HEK293 (cell line): ENCODE results near the gene AVP.

Source experiments
- CTCF ChIA-PET: fragments of 350-600 bp; formaldehyde crosslinking; extraction: SDS; loops from one replicate; lab custom pipeline; 2021; ENCODE audit warnings: antibody characterized with exemption; lab: Yijun Ruan, JAX
- POLR2A ChIA-PET: fragments of 300-600 bp; formaldehyde crosslinking; extraction: SDS; loops from one replicate; lab custom pipeline; 2020; ENCODE audit warnings: antibody characterized with exemption, inconsistent platforms; lab: Yijun Ruan, JAX
- H3K27ac ChIP-seq: fragments of 200-500 bp; sonication (Bioruptor generic); 2 replicates; pipeline ENCODE4 v1.5.1; 2014; ENCODE audit warnings: low read depth, low read length, control low read depth, inconsistent platforms; ENCODE audit errors: extremely low read depth
- H3K36me3 ChIP-seq, 2 experiments: fragments of 200-500 bp in 1 of 2; sonication (Bioruptor generic) in 1 of 2; 1 replicate in 1 of 2; 2 replicates in 1 of 2; pipeline ENCODE4 v1.5.1; 2014 to 2017; ENCODE audit warnings: inconsistent platforms in 2 of 2, low read length in 2 of 2; ENCODE audit not compliant: control insufficient read depth in 2 of 2, insufficient read depth in 1 of 2
- H3K4me1 ChIP-seq: fragments of 200-500 bp; sonication (Bioruptor generic); 2 replicates; pipeline ENCODE4 v1.5.1; 2014; ENCODE audit warnings: mild to moderate bottlenecking, low read length, inconsistent platforms; ENCODE audit not compliant: control insufficient read depth, insufficient read depth
- H3K4me3 ChIP-seq: 2 replicates; pipeline ENCODE4 v1.5.1; 2011; ENCODE audit warnings: low read depth, mild to moderate bottlenecking, control low read depth, low read length, moderate library complexity
- H3K9me3 ChIP-seq: fragments of 200-500 bp; sonication (Bioruptor generic); 2 replicates; pipeline ENCODE4 v1.5.1; 2014; ENCODE audit warnings: low read depth, low read length, inconsistent platforms; ENCODE audit not compliant: control insufficient read depth, insufficient read depth
- ATF2 ChIP-seq: fragments of 450-650 bp; formaldehyde crosslinking; IDR thresholded peaks from 2 replicates; pipeline ENCODE4 v1.5.1; 2016; ENCODE audit warnings: missing biosample characterization, missing genetic modification characterization, low read depth
- GFI1B ChIP-seq: fragments of 450-650 bp; formaldehyde crosslinking; IDR thresholded peaks from 2 replicates; pipeline ENCODE4 v1.5.1; 2016; ENCODE audit warnings: missing biosample characterization, missing genetic modification characterization
- HIC1 ChIP-seq: fragments of 450-650 bp; formaldehyde crosslinking; IDR thresholded peaks from 2 replicates; pipeline ENCODE4 v1.5.1; 2016; ENCODE audit warnings: missing biosample characterization, missing genetic modification characterization
- SALL2 ChIP-seq: fragments of 450-650 bp; formaldehyde crosslinking; IDR thresholded peaks from 2 replicates; pipeline ENCODE4 v1.5.0; 2017; ENCODE audit warnings: missing biosample characterization, mild to moderate bottlenecking, missing genetic modification characterization, borderline replicate concordance
- SCRT1 ChIP-seq: fragments of 450-650 bp; formaldehyde crosslinking; IDR thresholded peaks from 2 replicates; pipeline ENCODE4 v1.5.1; 2016; ENCODE audit warnings: missing biosample characterization, missing genetic modification characterization, borderline replicate concordance
- SP7 ChIP-seq: fragments of 450-650 bp; formaldehyde crosslinking; IDR thresholded peaks from 2 replicates; pipeline ENCODE4 v1.5.1; 2016; ENCODE audit warnings: missing biosample characterization, missing genetic modification characterization
- ZBTB17 ChIP-seq: fragments of 450-650 bp; formaldehyde crosslinking; IDR thresholded peaks from 2 replicates; pipeline ENCODE4 v1.5.1; 2016; ENCODE audit warnings: missing biosample characterization, missing genetic modification characterization
- ZBTB44 ChIP-seq: fragments of 450-650 bp; IDR thresholded peaks from 2 replicates; pipeline ENCODE4 v1.5.1; 2018; ENCODE audit warnings: missing biosample characterization, mild to moderate bottlenecking, missing genetic modification characterization
- ZBTB8A ChIP-seq: fragments of 450-650 bp; formaldehyde crosslinking; IDR thresholded peaks from 2 replicates; pipeline ENCODE4 v1.5.1; 2016; ENCODE audit warnings: missing biosample characterization, missing genetic modification characterization
- ZEB2 ChIP-seq: fragments of 450-650 bp; formaldehyde crosslinking; IDR thresholded peaks from 2 replicates; pipeline ENCODE4 v1.5.1; 2016; ENCODE audit warnings: missing biosample characterization, missing genetic modification characterization
- ZIC2 ChIP-seq: fragments of 450-650 bp; formaldehyde crosslinking; IDR thresholded peaks from 2 replicates; pipeline ENCODE4 v1.5.1; 2016; ENCODE audit warnings: missing biosample characterization, missing genetic modification characterization
- ZNF112 ChIP-seq: fragments of 450-650 bp; formaldehyde crosslinking; IDR thresholded peaks from 2 replicates; pipeline ENCODE4 v1.5.0; 2017; ENCODE audit warnings: missing biosample characterization, missing genetic modification characterization
- ZNF121 ChIP-seq: fragments of 450-650 bp; formaldehyde crosslinking; IDR thresholded peaks from 2 replicates; pipeline ENCODE4 v1.5.1; 2016; ENCODE audit warnings: missing biosample characterization, missing genetic modification characterization
- ZNF148 ChIP-seq: fragments of 450-650 bp; formaldehyde crosslinking; IDR thresholded peaks from 2 replicates; pipeline ENCODE4 v1.5.0; 2017; ENCODE audit warnings: missing biosample characterization, missing genetic modification characterization, borderline replicate concordance
- ZNF292 ChIP-seq: fragments of 450-650 bp; formaldehyde crosslinking; IDR thresholded peaks from 2 replicates; pipeline ENCODE4 v1.5.1; 2016; ENCODE audit warnings: low read depth, missing biosample characterization, missing genetic modification characterization, borderline replicate concordance
- ZNF302 ChIP-seq: fragments of 450-650 bp; formaldehyde crosslinking; IDR thresholded peaks from 2 replicates; pipeline ENCODE4 v1.5.1; 2016; ENCODE audit warnings: missing biosample characterization, missing genetic modification characterization, low read depth
- ZNF366 ChIP-seq: fragments of 450-650 bp; formaldehyde crosslinking; conservative IDR thresholded peaks from 2 replicates; pipeline ENCODE4 v1.5.1; 2016; ENCODE audit warnings: missing biosample characterization, missing genetic modification characterization
- ZNF423 ChIP-seq: fragments of 450-650 bp; formaldehyde crosslinking; IDR thresholded peaks from 2 replicates; pipeline ENCODE4 v1.5.1; 2016; ENCODE audit warnings: missing biosample characterization, missing genetic modification characterization
- ZNF548 ChIP-seq: fragments of 450-650 bp; formaldehyde crosslinking; IDR thresholded peaks from 2 replicates; pipeline ENCODE4 v1.5.1; 2016; ENCODE audit warnings: missing biosample characterization, missing genetic modification characterization
- ZNF555 ChIP-seq: fragments of 450-650 bp; formaldehyde crosslinking; conservative IDR thresholded peaks from 2 replicates; pipeline ENCODE4 v1.5.1; 2017; ENCODE audit warnings: missing biosample characterization, mild to moderate bottlenecking, missing genetic modification characterization, inconsistent platforms
- ZNF626 ChIP-seq: fragments of 450-650 bp; sonication (Bioruptor Pico); formaldehyde crosslinking; IDR thresholded peaks from 2 replicates; pipeline ENCODE4 v1.5.1; 2018; ENCODE audit warnings: missing biosample characterization, missing genetic modification characterization, inconsistent platforms
- ZSCAN30 ChIP-seq: fragments of 450-650 bp; IDR thresholded peaks from 2 replicates; pipeline ENCODE4 v1.5.1; 2018; ENCODE audit warnings: missing biosample characterization, mild to moderate bottlenecking, missing genetic modification characterization, moderate library complexity

The AVP gene

GRCh38 chr20:3080939-3081388 is 3.6 kb downstream of the AVP start:
- Histone ChIP-seq H3K36me3 (no peaks in the 10 kb centered on the region), H3K27ac (no peak overlapping the region), H3K4me3 (no peak overlapping the region), H3K9me3 (no peaks in the 10 kb centered on the region), H3K4me1 (no peaks in the 10 kb centered on the region)
- ChIA-PET CTCF (no interaction called here), POLR2A (no interaction called here)
- TF ChIP-seq SCRT1 (tag by site-specific recombination) = no peak
- TF ChIP-seq ZBTB8A (tag by site-specific recombination) = no peak
- TF ChIP-seq ZNF121 (tag by site-specific recombination) = no peak
- no peak for TF ChIP-seq SP7 (tag by site-specific recombination)
- TF ChIP-seq ZNF626 (tag by site-specific recombination) = no peak
- no peak for TF ChIP-seq ZNF548 (tag by site-specific recombination)
- no peak for TF ChIP-seq ZNF555 (tag by site-specific recombination)
- TF ChIP-seq SALL2 (tag by site-specific recombination) = no peak
- TF ChIP-seq ZSCAN30 = no peak
- TF ChIP-seq ZIC2 (tag by site-specific recombination) = no peak
- no peak for TF ChIP-seq ZNF148 (tag by site-specific recombination)
- TF ChIP-seq HIC1 = no peak
- no peak for TF ChIP-seq ZNF423 (tag by site-specific recombination)
- TF ChIP-seq GFI1B (tag by site-specific recombination) = no peak
- TF ChIP-seq ZNF112 (tag by site-specific recombination) = no peak

GRCh38 chr20:3077618-3078134 is 6.8 kb downstream of the AVP start:
- Histone ChIP-seq H3K36me3 (no peaks in the 10 kb centered on the region), H3K4me3 (no peak overlapping the region), H3K27ac (no peak overlapping the region)
- no peak for TF ChIP-seq ZNF302 (tag by site-specific recombination)
- no peak for TF ChIP-seq ZEB2
- TF ChIP-seq ZNF292 (tag by site-specific recombination) = no peak
- no peak for TF ChIP-seq ATF2
- TF ChIP-seq ZNF366 (tag by site-specific recombination) = no peak
- peak; percentile 37; the same call in 1 of the 2 replicates for TF ChIP-seq ZBTB17
- no peak for TF ChIP-seq ZBTB44 (tag by site-specific recombination)
- TF ChIP-seq SCRT1 (tag by site-specific recombination) = no peak
- TF ChIP-seq, all 188 proteins: peak for 1
- POLR2A ChIA-PET = no interaction called here
- Histone ChIP-seq H3K9me3 (no peaks in the 10 kb centered on the region), H3K4me1 (no peaks in the 10 kb centered on the region)
- CTCF ChIA-PET = interaction anchor here (0.7 to 1.3 kb wide), 3 partner anchors 24 to 212 kb away, joined by 3 to 8 read pairs (median 3); no protein-coding TSS in a partner anchor
